H4 (cell line): ENCODE results near the gene ARHGEF3. TPM values are rescaled to one million over a fixed set of nuclear protein-coding genes. Genes with fewer than 3 reads are reported as not detected.

Experiments
- DNase-seq: peaks from one replicate; pipeline ENCODE4 v3.0.0-alpha.2; 2015; ENCODE audit warnings: low spot score
- total RNA-seq: library from RNA; depleted of rRNA; stranded (reverse); fragments of >200 nt; shearing (Covaris generic); gene quantifications from 2 replicates; pipeline ENCODE4 v1.2.3, GENCODE V29; 2014; rRNA removed

ARHGEF3 gene
- total RNA-seq, 1 experiment from 2014 or later = 3.1 TPM

DNA sequence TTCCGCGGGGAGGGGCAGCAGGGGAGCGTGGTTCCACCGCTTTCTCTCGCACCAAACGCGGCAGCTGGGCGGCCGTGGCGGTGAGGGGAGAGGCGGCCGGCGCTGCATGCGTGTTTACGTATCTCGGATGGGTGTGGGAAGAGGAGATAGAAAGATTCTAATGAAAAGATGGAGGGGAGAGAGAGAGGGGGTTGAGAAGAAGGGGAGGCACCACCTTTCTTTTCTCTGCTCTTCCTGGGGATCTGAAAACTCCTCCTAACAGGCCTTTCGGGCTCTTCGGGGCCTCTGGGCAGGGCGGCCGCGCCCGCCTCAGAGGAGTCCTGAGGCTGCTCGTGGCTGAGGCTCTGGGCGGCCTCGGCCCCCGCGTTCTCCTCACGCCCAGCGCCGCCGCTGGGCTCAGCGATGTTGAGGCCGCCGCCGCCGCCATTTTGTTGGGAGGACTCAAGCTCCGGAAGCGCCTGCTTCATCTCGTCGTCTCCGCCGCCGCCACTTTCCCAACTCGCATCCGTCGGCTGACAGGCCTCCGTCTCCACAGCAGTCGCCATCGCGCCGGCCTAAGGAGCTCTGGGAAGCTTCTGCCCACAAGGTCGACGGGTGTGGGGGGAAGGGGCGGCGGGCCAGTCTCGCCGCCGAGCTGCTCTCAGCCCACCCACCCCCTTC is 119.2 kb downstream of the ARHGEF3 start:
- DNase-seq = peak; percentile 38

DNA sequence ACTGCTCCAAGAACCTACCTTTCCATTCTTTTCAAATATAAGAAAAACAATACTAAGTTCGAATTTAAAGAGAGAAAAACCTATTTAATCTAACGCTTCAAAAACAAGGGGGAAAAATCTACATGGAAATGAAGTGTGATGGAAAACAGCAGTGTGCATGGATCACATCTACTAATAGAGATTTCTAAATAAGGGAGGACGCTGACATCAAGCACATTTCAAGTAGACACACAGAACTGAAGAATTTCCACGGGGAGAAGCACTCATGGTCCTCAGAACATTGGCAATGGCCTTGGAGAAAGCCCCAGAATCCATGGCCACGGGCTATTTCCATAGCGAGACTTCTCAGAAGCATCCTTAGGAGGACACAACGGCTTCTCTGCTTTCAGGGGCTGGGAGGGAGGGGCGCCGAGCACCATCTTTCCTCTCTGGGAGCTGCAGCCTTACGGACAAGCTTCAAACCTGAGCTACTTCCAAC is 119.7 kb downstream of the ARHGEF3 start:
- DNase-seq = no peak

DNA sequence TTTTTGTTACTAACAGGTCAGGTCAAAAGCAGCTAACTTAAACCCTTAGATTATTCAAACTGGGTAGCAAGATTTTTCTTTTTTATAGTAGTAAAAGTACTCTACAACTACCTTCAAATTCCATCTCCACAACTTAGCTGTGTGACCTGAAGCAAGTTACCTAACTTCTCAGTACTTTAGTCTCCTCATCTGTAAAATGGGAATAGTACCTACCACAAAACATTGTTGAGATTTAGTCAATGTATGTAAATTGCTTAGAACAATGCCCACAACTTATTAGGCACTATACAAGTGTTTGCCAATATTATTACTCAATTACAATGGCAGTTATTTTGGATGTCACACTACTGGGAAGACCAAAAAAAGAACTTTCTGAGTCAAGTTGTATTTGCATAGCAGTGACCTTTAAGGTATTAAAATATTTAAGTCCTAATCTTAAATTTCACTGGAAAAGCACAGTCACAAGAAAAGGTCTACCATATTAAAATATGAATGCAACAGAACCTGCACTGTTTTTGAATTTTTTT is 121.6 kb downstream of the ARHGEF3 start:
- DNase-seq = no peak

Other genes with a start within 250 kb of the ARHGEF3 start
- 6.4 and 8.1 TPM in 2 replicates for gene CCDC66, start 244.8 kb downstream of the ARHGEF3 start, total RNA-seq
- gene TASOR, start 118.7 kb downstream of the ARHGEF3 start, total RNA-seq = 36.4 and 40.9 TPM in 2 replicates